HepG2 (cell line): ENCODE data around the gene FFAR2. TPM values are rescaled to one million over a fixed set of nuclear protein-coding genes. Genes with fewer than 3 reads are reported as not detected.
A peak's percentile ranks its signal among the peaks of the same experiment; 100 is the strongest.

Source experiments
- FIP1L1 ChIP-seq: fragments of 200-400 bp; formaldehyde crosslinking; IDR thresholded peaks from 2 replicates; pipeline ENCODE4 v1.6.1; 2018; ENCODE audit warnings: low read depth, mild to moderate bottlenecking, low read length, moderate library complexity, borderline replicate concordance; ENCODE audit not compliant: insufficient read depth
- HNRNPK ChIP-seq: fragments of 200-400 bp; formaldehyde crosslinking; IDR thresholded peaks from 2 replicates; pipeline ENCODE4 v1.6.1; 2018; ENCODE audit warnings: low read length, low read depth, moderate library complexity, mild to moderate bottlenecking; ENCODE audit not compliant: poor library complexity, severe bottlenecking
- MZF1 ChIP-seq: sonication (generic); formaldehyde crosslinking; IDR thresholded peaks from 2 replicates; pipeline ENCODE4 v1.8.1; 2023; ENCODE audit warnings: mild to moderate bottlenecking, missing genetic modification reagents, borderline replicate concordance
- NBN ChIP-seq: fragments of 450-650 bp; conservative IDR thresholded peaks from 2 replicates; pipeline ENCODE4 v1.6.1; 2017
- NKX3-1 ChIP-seq: sonication (generic); formaldehyde crosslinking; IDR thresholded peaks from 2 replicates; pipeline ENCODE4 v1.5.0; 2020; ENCODE audit warnings: missing genetic modification reagents
- NR1H2 ChIP-seq: sonication (generic); formaldehyde crosslinking; IDR thresholded peaks from 2 replicates; pipeline ENCODE4 v1.8.1; 2022; ENCODE audit warnings: low read depth, missing genetic modification reagents, borderline replicate concordance
- NR2C2 ChIP-seq: sonication (generic); formaldehyde crosslinking; IDR thresholded peaks from 2 replicates; pipeline ENCODE4 v1.4.0; 2020; ENCODE audit warnings: missing genetic modification reagents, mild to moderate bottlenecking, moderate library complexity, borderline replicate concordance
- REXO4 ChIP-seq: sonication (generic); formaldehyde crosslinking; IDR thresholded peaks from 2 replicates; pipeline ENCODE4 v1.8.0; 2022; ENCODE audit warnings: missing genetic modification reagents, mild to moderate bottlenecking, borderline replicate concordance
- TRIM24 ChIP-seq: sonication (generic); formaldehyde crosslinking; IDR thresholded peaks from 2 replicates; pipeline ENCODE4 v1.8.0; 2022; ENCODE audit warnings: mild to moderate bottlenecking, missing genetic modification reagents
- ZNF317 ChIP-seq: sonication (generic); formaldehyde crosslinking; IDR thresholded peaks from 2 replicates; pipeline ENCODE4 v1.5.0; 2020; ENCODE audit warnings: mild to moderate bottlenecking, missing genetic modification reagents
- ZNF580 ChIP-seq: IDR thresholded peaks from 2 replicates; pipeline ENCODE4 v1.6.1; 2016; ENCODE audit warnings: low read depth, borderline replicate concordance
- ZNF710 ChIP-seq: sonication (generic); formaldehyde crosslinking; IDR thresholded peaks from 2 replicates; pipeline ENCODE4 v1.5.0; 2020; ENCODE audit warnings: mild to moderate bottlenecking, missing genetic modification reagents, borderline replicate concordance
- ZNF790 ChIP-seq: sonication (generic); formaldehyde crosslinking; IDR thresholded peaks from 2 replicates; pipeline ENCODE4 v1.8.0; 2022; ENCODE audit warnings: missing genetic modification reagents, mild to moderate bottlenecking, borderline replicate concordance
- polyA plus RNA-seq, 8 experiments: library from polyadenylated mRNA; depleted of rRNA in 3 of 8; stranded (reverse) in 7 of 8; unstranded in 1 of 8; fragments of >200 nt; fragmentation: Illumina TruSeq in 4 of 8; extraction: Trizol in 4 of 8; gene quantifications; 2 replicates each; pipeline versions ENCODE4 v1.2.1 to v1.2.3, GENCODE V29; 2011 to 2016; ENCODE audit warnings: low read depth in 4 of 8, missing spikeins in 1 of 8, mixed read lengths in 1 of 8; ENCODE audit not compliant: insufficient read depth in 1 of 8
- total RNA-seq, 5 experiments: library from RNA; depleted of rRNA; stranded (reverse); fragments of >200 nt; fragmentation: Illumina TruSeq; extraction: Trizol; gene quantifications; 2 replicates each; pipeline ENCODE4 v1.2.3, GENCODE V29; 2016; ENCODE audit warnings: low read depth in 1 of 5
- TF ChIP-seq, protein P1 (sequence below): sonication (generic); formaldehyde crosslinking; IDR thresholded peaks from 2 replicates; pipeline ENCODE4 v1.4.0; 2020; ENCODE audit warnings: missing genetic modification reagents, borderline replicate concordance
- TF ChIP-seq, protein P2 (sequence below): sonication (generic); formaldehyde crosslinking; IDR thresholded peaks from 2 replicates; pipeline ENCODE4 v1.5.0; 2020; ENCODE audit warnings: missing genetic modification reagents
- TF ChIP-seq, protein P3 (sequence below): sonication (generic); formaldehyde crosslinking; IDR thresholded peaks from 2 replicates; pipeline ENCODE4 v1.9.0; 2022; ENCODE audit warnings: low read depth, missing genetic modification reagents
- TF ChIP-seq, protein P4 (sequence below): IDR thresholded peaks from 2 replicates; pipeline ENCODE4 v1.6.1; 2016; ENCODE audit warnings: low read depth, missing genetic modification reagents, missing compliant biosample characterization

FFAR2 gene
- total and polyA plus RNA-seq, 2 of the 13 experiments (the other 11 are each of a cell fraction or from before 2014, with no cell fraction given) = 0.12 TPM; not detected in 1

DNA sequence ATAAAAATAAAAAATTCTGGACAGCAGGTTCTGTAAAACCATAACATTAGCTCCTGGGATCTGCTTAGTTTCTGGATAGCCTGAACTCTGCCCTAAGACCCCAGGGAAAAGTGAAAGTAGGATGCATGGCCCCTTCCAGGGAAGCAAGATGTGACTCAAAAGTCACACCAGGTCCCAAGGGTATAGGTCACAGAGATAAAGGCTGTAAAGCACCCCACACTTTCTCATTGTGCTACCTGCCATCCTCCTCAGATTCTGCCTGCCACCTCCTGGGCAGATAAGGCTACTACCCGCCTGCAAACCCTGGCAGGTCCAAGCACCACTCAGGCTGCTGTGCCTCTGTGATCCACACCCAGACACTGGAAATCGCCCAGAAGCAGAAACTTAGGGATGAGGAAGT, 20.6 kb downstream of the FFAR2 start (continued):
- TF ChIP-seq ZNF790 (no peak), NR1H2 (CRISPR knock-in tag) (no peak), FIP1L1 (no peak), ZNF317 (CRISPR knock-in tag) (no peak), NBN (no peak), REXO4 (CRISPR knock-in tag) (no peak), NR2C2 (CRISPR knock-in tag) (no peak), MZF1 (no peak), TRIM24 (CRISPR knock-in tag) (no peak), HNRNPK (no peak), ZNF580 (CRISPR knock-in tag) (0 out of 2 replicates have a peak, but pooled peaks have one; percentile 35), ZNF710 (no peak), NKX3-1 (CRISPR knock-in tag) (no peak)
- TF ChIP-seq, protein P1, sequence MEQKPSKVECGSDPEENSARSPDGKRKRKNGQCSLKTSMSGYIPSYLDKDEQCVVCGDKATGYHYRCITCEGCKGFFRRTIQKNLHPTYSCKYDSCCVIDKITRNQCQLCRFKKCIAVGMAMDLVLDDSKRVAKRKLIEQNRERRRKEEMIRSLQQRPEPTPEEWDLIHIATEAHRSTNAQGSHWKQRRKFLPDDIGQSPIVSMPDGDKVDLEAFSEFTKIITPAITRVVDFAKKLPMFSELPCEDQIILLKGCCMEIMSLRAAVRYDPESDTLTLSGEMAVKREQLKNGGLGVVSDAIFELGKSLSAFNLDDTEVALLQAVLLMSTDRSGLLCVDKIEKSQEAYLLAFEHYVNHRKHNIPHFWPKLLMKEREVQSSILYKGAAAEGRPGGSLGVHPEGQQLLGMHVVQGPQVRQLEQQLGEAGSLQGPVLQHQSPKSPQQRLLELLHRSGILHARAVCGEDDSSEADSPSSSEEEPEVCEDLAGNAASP = peak; percentile 39; the same call in 1 of the 2 replicates
- TF ChIP-seq, protein P2, sequence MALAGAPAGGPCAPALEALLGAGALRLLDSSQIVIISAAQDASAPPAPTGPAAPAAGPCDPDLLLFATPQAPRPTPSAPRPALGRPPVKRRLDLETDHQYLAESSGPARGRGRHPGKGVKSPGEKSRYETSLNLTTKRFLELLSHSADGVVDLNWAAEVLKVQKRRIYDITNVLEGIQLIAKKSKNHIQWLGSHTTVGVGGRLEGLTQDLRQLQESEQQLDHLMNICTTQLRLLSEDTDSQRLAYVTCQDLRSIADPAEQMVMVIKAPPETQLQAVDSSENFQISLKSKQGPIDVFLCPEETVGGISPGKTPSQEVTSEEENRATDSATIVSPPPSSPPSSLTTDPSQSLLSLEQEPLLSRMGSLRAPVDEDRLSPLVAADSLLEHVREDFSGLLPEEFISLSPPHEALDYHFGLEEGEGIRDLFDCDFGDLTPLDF = no peak
- TF ChIP-seq, protein P3, sequence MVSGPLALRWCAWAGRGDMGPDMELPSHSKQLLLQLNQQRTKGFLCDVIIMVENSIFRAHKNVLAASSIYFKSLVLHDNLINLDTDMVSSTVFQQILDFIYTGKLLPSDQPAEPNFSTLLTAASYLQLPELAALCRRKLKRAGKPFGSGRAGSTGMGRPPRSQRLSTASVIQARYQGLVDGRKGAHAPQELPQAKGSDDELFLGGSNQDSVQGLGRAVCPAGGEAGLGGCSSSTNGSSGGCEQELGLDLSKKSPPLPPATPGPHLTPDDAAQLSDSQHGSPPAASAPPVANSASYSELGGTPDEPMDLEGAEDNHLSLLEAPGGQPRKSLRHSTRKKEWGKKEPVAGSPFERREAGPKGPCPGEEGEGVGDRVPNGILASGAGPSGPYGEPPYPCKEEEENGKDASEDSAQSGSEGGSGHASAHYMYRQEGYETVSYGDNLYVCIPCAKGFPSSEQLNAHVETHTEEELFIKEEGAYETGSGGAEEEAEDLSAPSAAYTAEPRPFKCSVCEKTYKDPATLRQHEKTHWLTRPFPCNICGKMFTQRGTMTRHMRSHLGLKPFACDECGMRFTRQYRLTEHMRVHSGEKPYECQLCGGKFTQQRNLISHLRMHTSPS = peak; percentile 23; the same call in 1 of the 2 replicates
- TF ChIP-seq, protein P4, sequence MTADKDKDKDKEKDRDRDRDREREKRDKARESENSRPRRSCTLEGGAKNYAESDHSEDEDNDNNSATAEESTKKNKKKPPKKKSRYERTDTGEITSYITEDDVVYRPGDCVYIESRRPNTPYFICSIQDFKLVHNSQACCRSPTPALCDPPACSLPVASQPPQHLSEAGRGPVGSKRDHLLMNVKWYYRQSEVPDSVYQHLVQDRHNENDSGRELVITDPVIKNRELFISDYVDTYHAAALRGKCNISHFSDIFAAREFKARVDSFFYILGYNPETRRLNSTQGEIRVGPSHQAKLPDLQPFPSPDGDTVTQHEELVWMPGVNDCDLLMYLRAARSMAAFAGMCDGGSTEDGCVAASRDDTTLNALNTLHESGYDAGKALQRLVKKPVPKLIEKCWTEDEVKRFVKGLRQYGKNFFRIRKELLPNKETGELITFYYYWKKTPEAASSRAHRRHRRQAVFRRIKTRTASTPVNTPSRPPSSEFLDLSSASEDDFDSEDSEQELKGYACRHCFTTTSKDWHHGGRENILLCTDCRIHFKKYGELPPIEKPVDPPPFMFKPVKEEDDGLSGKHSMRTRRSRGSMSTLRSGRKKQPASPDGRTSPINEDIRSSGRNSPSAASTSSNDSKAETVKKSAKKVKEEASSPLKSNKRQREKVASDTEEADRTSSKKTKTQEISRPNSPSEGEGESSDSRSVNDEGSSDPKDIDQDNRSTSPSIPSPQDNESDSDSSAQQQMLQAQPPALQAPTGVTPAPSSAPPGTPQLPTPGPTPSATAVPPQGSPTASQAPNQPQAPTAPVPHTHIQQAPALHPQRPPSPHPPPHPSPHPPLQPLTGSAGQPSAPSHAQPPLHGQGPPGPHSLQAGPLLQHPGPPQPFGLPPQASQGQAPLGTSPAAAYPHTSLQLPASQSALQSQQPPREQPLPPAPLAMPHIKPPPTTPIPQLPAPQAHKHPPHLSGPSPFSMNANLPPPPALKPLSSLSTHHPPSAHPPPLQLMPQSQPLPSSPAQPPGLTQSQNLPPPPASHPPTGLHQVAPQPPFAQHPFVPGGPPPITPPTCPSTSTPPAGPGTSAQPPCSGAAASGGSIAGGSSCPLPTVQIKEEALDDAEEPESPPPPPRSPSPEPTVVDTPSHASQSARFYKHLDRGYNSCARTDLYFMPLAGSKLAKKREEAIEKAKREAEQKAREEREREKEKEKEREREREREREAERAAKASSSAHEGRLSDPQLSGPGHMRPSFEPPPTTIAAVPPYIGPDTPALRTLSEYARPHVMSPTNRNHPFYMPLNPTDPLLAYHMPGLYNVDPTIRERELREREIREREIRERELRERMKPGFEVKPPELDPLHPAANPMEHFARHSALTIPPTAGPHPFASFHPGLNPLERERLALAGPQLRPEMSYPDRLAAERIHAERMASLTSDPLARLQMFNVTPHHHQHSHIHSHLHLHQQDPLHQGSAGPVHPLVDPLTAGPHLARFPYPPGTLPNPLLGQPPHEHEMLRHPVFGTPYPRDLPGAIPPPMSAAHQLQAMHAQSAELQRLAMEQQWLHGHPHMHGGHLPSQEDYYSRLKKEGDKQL (CRISPR knock-in tag) = no peak
